ENCODE results near the gene UPF2. TPM values are rescaled to one million over a fixed set of nuclear protein-coding genes. Genes with fewer than 3 reads are reported as not detected.

The UPF2 gene
- total and polyA plus RNA-seq, 2 donors from 2014 or later: 8.4 to 19.4 TPM

- H3K4me3 ChIP-seq (ENCODE audit: low read length in 3 of 3): no peak overlapping the region
- peaks cover 3% of the 10 kb centered on the region for H3K27me3 ChIP-seq (ENCODE audit: control insufficient read depth, insufficient read depth, low read length)
- peaks cover 0 to 13% (median 12%) of the 10 kb centered on the region in 3 donors for H3K4me1 ChIP-seq (ENCODE audit: control insufficient read depth in 2 of 3, insufficient read depth in 2 of 3, low read depth in 1 of 3, low read length in 3 of 3)
- H3K36me3 ChIP-seq (ENCODE audit: control insufficient read depth in 2 of 3, insufficient read depth in 3 of 3, low read length in 3 of 3): no peaks in the 10 kb centered on the region
- no peaks in the 10 kb centered on the region for H3K9me3 ChIP-seq (ENCODE audit: control insufficient read depth in 2 of 3, insufficient read depth in 1 of 3, low read length in 3 of 3)
- peak overlapping the region in 1 of 3 donors; percentile 22 for H3K9ac ChIP-seq (ENCODE audit: low read length in 3 of 3)
- H3K27ac ChIP-seq (ENCODE audit: low read depth in 2 of 2, low read length in 2 of 2): no peak overlapping the region
- intact Hi-C loops (cut with DNase I): no loop called here
- FAIRE-seq (no peak), DNase-seq (no peak)
- no peak for TF ChIP-seq CTCF (IDR thresholded peaks at IDR 0.05; ENCODE audit: borderline replicate concordance, extremely low read depth, insufficient read depth)
Observed at GRCh38 chr10:11870461-11870780, 172.2 kb downstream of the UPF2 start.

Other genes starting within 250 kb of the UPF2 start
- gene PROSER2, start 219.5 kb downstream of the UPF2 start, total RNA-seq: 48.2 TPM
- gene PROSER2, start 219.5 kb downstream of the UPF2 start, polyA plus RNA-seq (ENCODE audit: insufficient read depth, low read depth, low replicate concordance): 8.1 TPM
- 28.0 TPM for gene DHTKD1, start 26.1 kb upstream of the UPF2 start, total RNA-seq
- gene DHTKD1, start 26.1 kb upstream of the UPF2 start, polyA plus RNA-seq (ENCODE audit: insufficient read depth, low read depth, low replicate concordance): 21.5 TPM
- 8.9 TPM for gene SEC61A2, start 86.9 kb upstream of the UPF2 start, total RNA-seq
- 3.6 TPM for gene SEC61A2, start 86.9 kb upstream of the UPF2 start, polyA plus RNA-seq (ENCODE audit: insufficient read depth, low read depth, low replicate concordance)
- 48.3 TPM for gene NUDT5, start 153.1 kb upstream of the UPF2 start, total RNA-seq
- gene NUDT5, start 153.1 kb upstream of the UPF2 start, polyA plus RNA-seq (ENCODE audit: insufficient read depth, low read depth, low replicate concordance): 78.2 TPM
- 47.7 TPM for gene CDC123, start 153.4 kb upstream of the UPF2 start, total RNA-seq
- gene CDC123, start 153.4 kb upstream of the UPF2 start, polyA plus RNA-seq (ENCODE audit: insufficient read depth, low read depth, low replicate concordance): 50.2 TPM